Activated CD4-positive, alpha-beta T cell treated with anti-CD3 and anti-CD28 coated beads, Interleukin-2, amount 50 U/mL, for 48 hours (primary cell): ENCODE results near the gene ZNF609.

ENCODE experiments used
- DNase-seq, 2 experiments: peaks; one replicate each; pipeline ENCODE4 v3.0.0-alpha.2; 2020

ZNF609 gene

GRCh38 chr15:64656508-64656907 lies 196.1 kb downstream of the ZNF609 start:
- no peak for DNase-seq

GRCh38 chr15:64665179-64665578 lies 204.8 kb downstream of the ZNF609 start:
- DNase-seq, result no peak

GRCh38 chr15:64667736-64668161 lies 207.4 kb downstream of the ZNF609 start:
- no peak for DNase-seq

GRCh38 chr15:64673866-64674265 lies 213.5 kb downstream of the ZNF609 start:
- DNase-seq, result no peak

GRCh38 chr15:64678126-64678819 lies 217.9 kb downstream of the ZNF609 start:
- no peak for DNase-seq

GRCh38 chr15:64680097-64680496 lies 219.7 kb downstream of the ZNF609 start:
- DNase-seq, result no peak

GRCh38 chr15:64681424-64682024 lies 221.1 kb downstream of the ZNF609 start:
- DNase-seq, result no peak

- DNase-seq, result no peak
Observed at GRCh38 chr15:64682255-64682654, 221.9 kb downstream of the ZNF609 start.

GRCh38 chr15:64683378-64683777 lies 223.0 kb downstream of the ZNF609 start:
- no peak for DNase-seq

GRCh38 chr15:64685230-64685888 lies 225.0 kb downstream of the ZNF609 start:
- no peak for DNase-seq

GRCh38 chr15:64686130-64686735 lies 225.9 kb downstream of the ZNF609 start:
- no peak for DNase-seq

GRCh38 chr15:64687172-64687571 lies 226.8 kb downstream of the ZNF609 start:
- DNase-seq, result no peak

GRCh38 chr15:64687688-64688087 lies 227.3 kb downstream of the ZNF609 start:
- no peak for DNase-seq

GRCh38 chr15:64688770-64689169 lies 228.4 kb downstream of the ZNF609 start:
- no peak for DNase-seq

- no peak for DNase-seq
Observed at GRCh38 chr15:64690008-64690407, 229.6 kb downstream of the ZNF609 start.

GRCh38 chr15:64690578-64691296 lies 230.4 kb downstream of the ZNF609 start:
- DNase-seq, result no peak

GRCh38 chr15:64691896-64692565 lies 231.7 kb downstream of the ZNF609 start:
- no peak for DNase-seq

GRCh38 chr15:64693134-64693533 lies 232.8 kb downstream of the ZNF609 start:
- DNase-seq, result no peak

GRCh38 chr15:64694816-64695215 lies 234.4 kb downstream of the ZNF609 start:
- DNase-seq, result no peak

GRCh38 chr15:64695561-64695992 lies 235.2 kb downstream of the ZNF609 start:
- no peak for DNase-seq

GRCh38 chr15:64696481-64696880 lies 236.1 kb downstream of the ZNF609 start:
- DNase-seq, result no peak

GRCh38 chr15:64697911-64698369 lies 237.6 kb downstream of the ZNF609 start:
- peak; percentile 60 to 75 for DNase-seq
